Measurements from ENCODE around the gene CDX2. TPM values are rescaled to one million over a fixed set of nuclear protein-coding genes. Genes with fewer than 3 reads are reported as not detected.

CDX2 gene
- total RNA-seq, 1 donor from 2014 or later, result not detected

GRCh38 chr13:27953676-27954405 is 15.3 kb downstream of the CDX2 start:
- H3K4me3 Mint-ChIP-seq, result peak overlapping the region; percentile 80
- no peaks in the 10 kb centered on the region for H3K9me3 Mint-ChIP-seq
- intact Hi-C loops (cut with micrococcal nuclease), result loop anchor here (2.0 to 10.0 kb wide), 2 partner anchors 25 to 579 kb away; no protein-coding TSS in a partner anchor
- H3K27me3 Mint-ChIP-seq, result peaks cover 63% of the 10 kb centered on the region
- no peak overlapping the region for H3K27ac Mint-ChIP-seq
- peak; percentile 90 for DNase-seq
- H3K4me1 Mint-ChIP-seq, result peaks cover 6% of the 10 kb centered on the region
- H3K36me3 Mint-ChIP-seq (ENCODE audit: low read depth), result no peaks in the 10 kb centered on the region

- Mint-ChIP-seq H3K4me3 (peak overlapping the region; percentile 50), H3K27ac (peak overlapping the region; percentile 48), H3K4me1 (peaks cover 6% of the 10 kb centered on the region), H3K9me3 (no peaks in the 10 kb centered on the region), H3K27me3 (peaks cover 58% of the 10 kb centered on the region), H3K36me3 (ENCODE audit: low read depth) (no peaks in the 10 kb centered on the region)
- intact Hi-C loops (cut with micrococcal nuclease), result loop anchor here (10.0 kb wide), 1 partner anchor 578 kb away; no protein-coding TSS in a partner anchor
- DNase-seq, result no peak
These were observed 16.0 kb downstream of the CDX2 start for GRCh38 chr13:27952876-27953675.

GRCh38 chr13:27942972-27943371 is 26.1 kb downstream of the CDX2 start:
- Mint-ChIP-seq H3K27ac (no peak overlapping the region), H3K4me3 (no peak overlapping the region), H3K36me3 (ENCODE audit: low read depth) (no peaks in the 10 kb centered on the region), H3K9me3 (no peaks in the 10 kb centered on the region), H3K27me3 (peaks cover 16% of the 10 kb centered on the region), H3K4me1 (no peaks in the 10 kb centered on the region)
- intact Hi-C loops (cut with micrococcal nuclease), result no loop called here
- no peak for DNase-seq

GRCh38 chr13:27933580-27934328 is 35.4 kb downstream of the CDX2 start:
- H3K4me3 Mint-ChIP-seq, result no peak overlapping the region
- no peak overlapping the region for H3K27ac Mint-ChIP-seq
- peaks cover 42% of the 10 kb centered on the region for H3K27me3 Mint-ChIP-seq
- no peaks in the 10 kb centered on the region for H3K4me1 Mint-ChIP-seq
- intact Hi-C loops (cut with micrococcal nuclease), result no loop called here
- DNase-seq, result no peak
- no peaks in the 10 kb centered on the region for H3K36me3 Mint-ChIP-seq (ENCODE audit: low read depth)
- H3K9me3 Mint-ChIP-seq, result peaks cover 6% of the 10 kb centered on the region

- H3K36me3 Mint-ChIP-seq (ENCODE audit: low read depth), result no peaks in the 10 kb centered on the region
- no peak for DNase-seq
- H3K9me3 Mint-ChIP-seq, result peaks cover 6% of the 10 kb centered on the region
- H3K4me1 Mint-ChIP-seq, result no peaks in the 10 kb centered on the region
- no peak overlapping the region for H3K27ac Mint-ChIP-seq
- H3K4me3 Mint-ChIP-seq, result no peak overlapping the region
- peaks cover 47% of the 10 kb centered on the region for H3K27me3 Mint-ChIP-seq
- intact Hi-C loops (cut with micrococcal nuclease), result no loop called here
These were observed 36.0 kb downstream of the CDX2 start for GRCh38 chr13:27933118-27933517.

GRCh38 chr13:27929868-27930267 is 39.2 kb downstream of the CDX2 start:
- intact Hi-C loops (cut with micrococcal nuclease), result loop anchor here (2.0 to 10.0 kb wide), 2 partner anchors 25 to 105 kb away; no protein-coding TSS in a partner anchor
- H3K27ac Mint-ChIP-seq, result no peak overlapping the region
- H3K27me3 Mint-ChIP-seq, result peaks cover 80% of the 10 kb centered on the region
- no peak for DNase-seq
- peaks cover 7% of the 10 kb centered on the region for H3K4me1 Mint-ChIP-seq
- H3K36me3 Mint-ChIP-seq (ENCODE audit: low read depth), result peaks cover 2% of the 10 kb centered on the region
- no peaks in the 10 kb centered on the region for H3K9me3 Mint-ChIP-seq
- no peak overlapping the region for H3K4me3 Mint-ChIP-seq

- Mint-ChIP-seq H3K27me3 (peaks cover 83% of the 10 kb centered on the region), H3K4me1 (peaks cover 7% of the 10 kb centered on the region), H3K9me3 (no peaks in the 10 kb centered on the region), H3K27ac (no peak overlapping the region), H3K36me3 (ENCODE audit: low read depth) (peaks cover 2% of the 10 kb centered on the region), H3K4me3 (no peak overlapping the region)
- no peak for DNase-seq
- intact Hi-C loops (cut with micrococcal nuclease), result loop anchor here (2.0 to 10.0 kb wide), 2 partner anchors 26 to 104 kb away; no protein-coding TSS in a partner anchor
These were observed 40.0 kb downstream of the CDX2 start for GRCh38 chr13:27928805-27929753.

- Mint-ChIP-seq H3K27me3 (peaks cover 83% of the 10 kb centered on the region), H3K4me3 (no peak overlapping the region), H3K36me3 (ENCODE audit: low read depth) (peaks cover 2% of the 10 kb centered on the region), H3K4me1 (peaks cover 7% of the 10 kb centered on the region), H3K9me3 (peaks cover 5% of the 10 kb centered on the region), H3K27ac (no peak overlapping the region)
- no peak for DNase-seq
- intact Hi-C loops (cut with micrococcal nuclease), result loop anchor here (2.0 to 10.0 kb wide), 2 partner anchors 26 to 104 kb away; no protein-coding TSS in a partner anchor
These were observed 40.7 kb downstream of the CDX2 start for GRCh38 chr13:27928353-27928804.

GRCh38 chr13:27927444-27928352 is 41.4 kb downstream of the CDX2 start:
- H3K36me3 Mint-ChIP-seq (ENCODE audit: low read depth), result peaks cover 2% of the 10 kb centered on the region
- H3K27me3 Mint-ChIP-seq, result peaks cover 88% of the 10 kb centered on the region
- intact Hi-C loops (cut with micrococcal nuclease), result loop anchor here (1.0 to 10.0 kb wide), 4 partner anchors 10 to 103 kb away; no protein-coding TSS in a partner anchor
- peaks cover 5% of the 10 kb centered on the region for H3K9me3 Mint-ChIP-seq
- DNase-seq, result peak; percentile 58
- peaks cover 7% of the 10 kb centered on the region for H3K4me1 Mint-ChIP-seq
- no peak overlapping the region for H3K4me3 Mint-ChIP-seq
- peak overlapping the region; percentile 50 for H3K27ac Mint-ChIP-seq

- intact Hi-C loops (cut with micrococcal nuclease), result loop anchor here (1.0 to 10.0 kb wide), 3 partner anchors 10 to 102 kb away; no protein-coding TSS in a partner anchor
- Mint-ChIP-seq H3K27me3 (peaks cover 91% of the 10 kb centered on the region), H3K9me3 (peaks cover 5% of the 10 kb centered on the region), H3K4me3 (no peak overlapping the region), H3K27ac (peak overlapping the region; percentile 3), H3K4me1 (peaks cover 7% of the 10 kb centered on the region), H3K36me3 (ENCODE audit: low read depth) (peaks cover 2% of the 10 kb centered on the region)
- no peak for DNase-seq
These were observed 42.3 kb downstream of the CDX2 start for GRCh38 chr13:27926644-27927434.

GRCh38 chr13:27925220-27925991 is 43.7 kb downstream of the CDX2 start:
- Mint-ChIP-seq H3K9me3 (peaks cover 5% of the 10 kb centered on the region), H3K27me3 (peaks cover 87% of the 10 kb centered on the region), H3K27ac (no peak overlapping the region), H3K4me3 (no peak overlapping the region), H3K4me1 (peaks cover 12% of the 10 kb centered on the region), H3K36me3 (ENCODE audit: low read depth) (peaks cover 2% of the 10 kb centered on the region)
- intact Hi-C loops (cut with micrococcal nuclease), result loop anchor here (10.0 kb wide), 1 partner anchor 101 kb away; no protein-coding TSS in a partner anchor
- no peak for DNase-seq

Measured in activated CD4-positive, alpha-beta T cell treated with anti-CD3 and anti-CD28 coated beads, Interleukin-2, amount 10 ng/mL, durations not matched to agents 24 days and 14 days (primary cell).